IMR-90 (cell line): ENCODE measurements around the gene TMIGD1.

Experiments used
- BHLHE40 ChIP-seq: fragments of 150-350 bp; IDR thresholded peaks from 2 replicates; pipeline ENCODE4 v1.6.1; 2016; ENCODE audit warnings: mild to moderate bottlenecking, low read depth, low read length
- CTCF ChIP-seq: conservative IDR thresholded peaks from 2 replicates; pipeline ENCODE4 v1.5.1; 2012; ENCODE audit warnings: mild to moderate bottlenecking, low read depth, low read length, improper control_type of control experiment
- ELK1 ChIP-seq: fragments of 150-350 bp; IDR thresholded peaks from 2 replicates; pipeline ENCODE4 v1.6.1; 2016; ENCODE audit warnings: low read depth, mild to moderate bottlenecking, low read length, moderate library complexity, borderline replicate concordance
- MAZ ChIP-seq: IDR thresholded peaks from 2 replicates; pipeline ENCODE4 v1.6.1; 2012; ENCODE audit warnings: low read depth, mild to moderate bottlenecking, low read length, improper control_type of control experiment, moderate library complexity, borderline replicate concordance
- POLR2A ChIP-seq: IDR thresholded peaks from 2 replicates; pipeline ENCODE4 v1.6.1; 2012; ENCODE audit warnings: mild to moderate bottlenecking, low read depth, low read length
- RAD21 ChIP-seq: IDR thresholded peaks from 2 replicates; pipeline ENCODE4 v1.6.1; 2012; ENCODE audit warnings: low read length, improper control_type of control experiment
- RCOR1 ChIP-seq: IDR thresholded peaks from 2 replicates; pipeline ENCODE4 v1.6.1; 2012; ENCODE audit warnings: mild to moderate bottlenecking, low read length, improper control_type of control experiment; ENCODE audit not compliant: insufficient replicate concordance
- RFX5 ChIP-seq: IDR thresholded peaks from 2 replicates; pipeline ENCODE4 v1.8.0; 2012; ENCODE audit warnings: low read depth, mild to moderate bottlenecking, low read length, moderate library complexity

- TF ChIP-seq POLR2A: no peak
- TF ChIP-seq BHLHE40: no peak
- no peak for TF ChIP-seq RCOR1
- TF ChIP-seq CTCF: no peak
- TF ChIP-seq RFX5: no peak
- TF ChIP-seq ELK1: no peak
- no peak for TF ChIP-seq RAD21
- TF ChIP-seq MAZ: no peak
These were observed 29.1 kb downstream of the TMIGD1 start for GRCh38 chr17:30304778-30305177.
